Islet of Langerhans (tissue), 1 donor: ENCODE results near the gene AMPH.
"Not testable (repeated sequence)": the region's sequence is repeated elsewhere in the genome, so short reads cannot be mapped to it uniquely, and the experiment has no call there.

Experiments
- FAIRE-seq: peaks from one replicate; lab custom pipeline; 2011; peaks lifted over from hg19 to GRCh38; lab: Jason Lieb, UNC

Gene AMPH

GRCh38 chr7:38628630-38629385, 2.4 kb downstream of the AMPH start:
- no peak for FAIRE-seq

GRCh38 chr7:38625866-38626265, 5.3 kb downstream of the AMPH start:
- FAIRE-seq, result no peak

GRCh38 chr7:38615665-38616064, 15.5 kb downstream of the AMPH start:
- FAIRE-seq, result no peak

DNA sequence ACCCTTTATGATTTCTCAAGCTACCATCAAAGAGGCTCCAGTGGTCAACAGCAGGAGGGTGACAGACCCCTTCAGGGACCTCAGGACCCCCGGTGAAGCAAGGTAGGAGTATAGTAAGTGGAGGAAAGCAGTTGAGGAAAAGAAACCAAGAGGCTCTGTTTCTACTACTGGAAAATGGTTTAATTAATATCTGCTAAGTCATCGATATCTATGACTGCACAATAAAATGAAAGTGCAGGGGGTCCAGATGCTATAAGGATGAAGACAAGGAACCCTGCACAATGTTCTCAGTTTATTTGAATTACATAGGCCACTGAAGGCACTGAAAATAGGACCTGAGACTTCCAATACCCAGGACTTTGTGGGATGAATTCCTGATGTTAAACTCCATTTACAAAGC, 23.7 kb downstream of the AMPH start:
- no peak for FAIRE-seq

DNA sequence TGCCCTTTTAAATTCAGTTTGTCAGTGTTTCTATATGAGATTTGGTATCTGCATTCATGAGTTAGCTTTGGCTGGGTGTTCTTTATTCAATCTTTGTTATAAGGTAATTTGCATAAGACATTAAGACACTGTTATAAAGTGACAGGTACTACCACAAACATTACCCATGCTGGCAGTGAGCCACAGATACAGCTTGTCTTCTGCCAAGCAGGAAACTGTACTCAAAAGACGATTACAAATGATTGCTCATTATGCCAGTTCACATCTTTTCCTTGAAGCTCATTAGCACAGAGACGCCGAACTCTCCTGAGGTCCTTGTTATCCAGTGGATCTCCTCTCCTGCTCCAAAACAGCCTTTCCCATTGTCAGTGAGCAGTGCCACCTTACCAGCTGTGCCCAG, 30.4 kb downstream of the AMPH start:
- FAIRE-seq, result no peak

GRCh38 chr7:38594949-38595348, 36.2 kb downstream of the AMPH start:
- no peak for FAIRE-seq

DNA sequence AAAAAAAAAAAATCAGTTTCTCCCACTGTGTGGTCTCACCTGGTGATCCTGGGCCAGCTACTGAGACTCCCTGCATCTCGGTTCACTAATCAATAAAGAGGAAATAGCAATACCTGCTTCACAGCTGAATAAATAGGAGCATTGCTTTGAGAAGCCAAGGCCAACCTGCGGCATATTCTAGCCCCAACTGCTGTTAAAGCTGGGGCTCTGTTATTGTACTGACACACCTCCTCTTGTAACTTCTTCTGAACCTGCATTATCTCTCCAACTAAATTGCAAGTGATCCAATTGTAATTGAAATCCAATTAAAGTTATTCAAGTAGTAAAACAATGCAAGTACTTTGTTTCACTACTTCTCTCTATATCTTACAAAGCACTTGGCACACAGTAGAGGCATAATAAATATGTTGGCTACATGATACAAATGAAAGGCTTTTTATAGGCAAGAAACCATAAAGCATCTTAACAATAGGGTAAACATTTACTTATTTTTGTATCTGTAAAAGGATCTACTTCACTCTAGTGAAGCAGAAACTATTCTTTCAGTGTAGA, 38.4 kb downstream of the AMPH start:
- FAIRE-seq, result no peak

DNA sequence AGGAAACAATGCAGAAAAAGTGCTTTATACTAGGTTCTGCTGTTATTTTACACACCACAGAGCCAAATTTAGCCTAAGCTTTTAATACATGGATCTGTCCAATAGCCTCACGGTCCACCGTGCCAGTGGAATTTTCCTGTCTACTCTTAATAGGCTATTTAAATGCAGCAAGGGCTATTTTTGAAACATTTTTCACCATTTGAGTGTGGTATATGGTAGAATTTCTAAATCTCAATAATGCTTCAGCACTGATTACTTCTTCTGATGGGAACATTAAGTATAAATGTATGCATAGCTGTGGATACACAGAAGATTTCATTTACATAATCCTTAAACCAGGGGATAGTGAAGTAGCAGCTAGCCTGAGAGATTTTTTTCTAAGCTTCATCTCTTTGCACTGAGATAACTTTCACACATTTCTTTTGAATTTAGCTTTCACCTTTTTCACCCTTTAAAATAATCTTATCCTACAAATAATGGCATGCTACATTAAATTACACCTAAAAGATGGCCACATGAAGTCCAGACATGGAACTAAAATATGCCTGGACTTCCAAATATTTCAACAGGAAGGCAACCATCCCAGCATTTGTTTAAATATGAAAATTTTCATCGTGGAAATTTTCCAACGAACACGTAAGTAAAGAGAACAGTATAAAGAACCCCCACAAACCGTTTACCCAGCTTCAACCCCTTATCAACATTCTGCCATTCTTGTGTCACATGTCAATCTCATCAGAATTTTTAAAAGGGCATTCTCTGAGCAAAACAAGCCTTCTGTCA, 45.4 kb downstream of the AMPH start:
- no peak for FAIRE-seq

DNA sequence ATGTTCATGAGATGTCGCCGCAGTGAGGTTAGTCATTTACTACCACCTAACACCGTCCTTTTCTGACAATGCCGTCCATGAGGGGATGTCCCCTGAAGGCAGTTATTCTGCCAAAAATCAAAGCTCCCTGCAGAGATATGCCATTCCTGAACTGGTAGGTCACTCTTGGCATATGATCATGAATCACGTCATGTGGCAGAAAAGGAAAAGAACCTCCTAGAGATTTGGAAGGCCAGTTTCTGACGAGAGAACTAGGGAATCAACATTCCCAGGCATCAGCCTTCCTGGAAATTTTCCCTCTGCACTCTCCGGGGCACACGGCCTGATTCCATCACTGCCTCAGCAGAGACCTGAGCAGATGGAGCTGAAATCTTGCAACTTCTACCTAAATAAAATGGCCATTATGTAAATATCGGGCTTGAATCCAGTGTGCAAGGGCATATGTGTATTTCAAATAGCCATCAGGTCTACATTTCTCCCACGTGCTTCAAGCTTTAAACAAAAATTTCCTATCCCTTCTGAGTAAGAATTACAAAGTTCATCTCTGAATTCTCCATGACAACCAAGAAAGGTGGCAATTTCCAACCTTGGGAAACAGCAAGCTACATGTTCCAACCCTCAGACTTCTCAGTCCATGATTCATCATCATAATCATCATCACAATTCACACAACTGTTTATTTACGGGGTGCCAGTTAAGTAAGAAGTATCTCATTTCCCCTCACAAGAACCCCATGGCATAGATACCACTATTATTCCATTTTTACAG, 46.5 kb downstream of the AMPH start:
- FAIRE-seq, result no peak

DNA sequence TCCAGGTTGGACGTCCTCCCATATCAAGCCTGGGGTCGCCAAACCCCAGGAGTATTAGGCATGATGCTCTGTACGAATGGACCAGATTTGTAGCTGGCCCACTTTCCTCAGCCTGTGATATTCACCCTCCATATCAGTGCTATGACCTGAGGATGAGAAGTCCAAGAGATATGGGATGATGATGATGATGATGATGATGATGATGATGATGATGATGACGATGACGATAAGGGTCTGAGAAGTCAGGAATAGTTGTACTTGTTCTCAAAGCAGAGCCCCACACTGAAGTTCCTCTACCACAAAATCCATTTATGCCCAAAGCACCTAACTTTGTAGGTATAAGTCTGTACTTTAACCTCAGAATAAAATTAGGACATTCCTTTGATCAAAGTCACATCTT, 50.7 kb downstream of the AMPH start:
- FAIRE-seq, result no peak

DNA sequence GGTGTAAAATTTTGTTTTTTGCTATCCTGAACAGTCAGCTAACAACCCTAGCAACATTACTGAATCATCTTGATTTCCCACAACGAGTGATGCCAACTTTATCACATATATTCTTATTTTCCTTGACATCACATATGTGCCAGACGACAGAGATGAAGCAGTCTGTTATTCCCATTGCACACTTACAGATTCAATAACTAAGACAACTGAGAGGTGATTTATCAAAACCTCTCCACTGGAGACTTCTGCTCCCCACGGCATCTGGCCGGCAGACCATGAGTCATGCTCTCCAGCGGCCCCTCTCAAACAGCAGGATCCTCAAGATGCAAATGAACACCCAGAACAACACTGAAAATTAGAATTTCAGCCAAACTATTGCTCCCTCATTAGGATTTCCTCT, 57.1 kb downstream of the AMPH start:
- peak; percentile 64 for FAIRE-seq

GRCh38 chr7:38571620-38572019, 59.6 kb downstream of the AMPH start:
- FAIRE-seq, result not testable (repeated sequence)

DNA sequence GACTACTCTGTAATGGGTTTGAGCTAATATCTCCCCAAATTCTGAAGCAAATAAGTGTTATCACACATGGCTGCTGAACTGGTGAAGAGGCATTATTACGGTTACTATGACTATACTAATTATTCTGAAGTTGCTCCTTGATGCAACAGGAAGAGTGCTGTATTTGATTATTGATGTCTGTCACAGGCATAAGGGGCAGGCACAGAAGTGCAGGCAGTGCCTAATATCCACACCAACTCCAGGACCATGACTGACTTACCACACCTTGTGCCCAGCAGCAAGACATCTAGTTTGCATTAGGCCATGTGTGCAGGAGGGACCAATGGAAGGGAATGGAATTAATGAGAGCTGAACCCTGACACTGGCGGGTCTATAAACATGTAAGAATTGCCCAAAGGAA, 62.7 kb downstream of the AMPH start:
- no peak for FAIRE-seq

DNA sequence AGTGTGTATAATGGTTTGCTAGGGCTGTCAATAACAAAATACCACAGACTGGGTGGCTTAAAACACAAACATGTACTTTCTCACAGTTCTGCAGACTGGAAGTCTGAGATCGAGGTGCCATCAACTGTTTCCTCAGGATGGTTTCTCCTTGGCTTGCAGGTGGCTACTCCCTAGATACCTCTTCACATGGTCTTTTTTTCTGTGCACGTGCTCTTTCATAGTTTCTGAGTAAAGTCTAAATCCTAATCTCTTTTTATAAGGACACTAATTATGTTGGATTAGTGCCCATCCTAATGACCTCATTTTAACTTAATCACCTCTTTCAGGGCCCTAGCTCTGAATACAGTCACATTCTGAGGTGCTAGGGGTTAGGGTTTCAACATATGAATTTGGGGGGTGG, 65.9 kb downstream of the AMPH start:
- no peak for FAIRE-seq

DNA sequence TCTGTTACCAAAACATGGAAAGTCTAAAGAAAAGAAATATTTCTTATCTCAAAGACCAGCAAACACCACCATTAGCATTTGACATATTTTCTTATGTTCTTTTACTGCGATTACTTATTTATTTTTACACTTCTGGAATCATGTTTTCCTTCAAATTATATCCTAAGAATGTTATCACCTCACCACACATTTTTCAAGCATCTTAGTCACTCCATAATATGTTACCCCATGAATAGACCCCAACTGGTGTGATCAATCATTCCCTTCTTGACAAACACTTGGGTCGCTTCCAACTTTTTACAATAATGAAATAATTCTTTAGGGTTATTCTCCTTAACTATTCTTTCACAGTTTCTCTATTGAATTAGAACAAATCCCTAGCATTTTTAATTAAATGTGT, 67.4 kb downstream of the AMPH start:
- no peak for FAIRE-seq

DNA sequence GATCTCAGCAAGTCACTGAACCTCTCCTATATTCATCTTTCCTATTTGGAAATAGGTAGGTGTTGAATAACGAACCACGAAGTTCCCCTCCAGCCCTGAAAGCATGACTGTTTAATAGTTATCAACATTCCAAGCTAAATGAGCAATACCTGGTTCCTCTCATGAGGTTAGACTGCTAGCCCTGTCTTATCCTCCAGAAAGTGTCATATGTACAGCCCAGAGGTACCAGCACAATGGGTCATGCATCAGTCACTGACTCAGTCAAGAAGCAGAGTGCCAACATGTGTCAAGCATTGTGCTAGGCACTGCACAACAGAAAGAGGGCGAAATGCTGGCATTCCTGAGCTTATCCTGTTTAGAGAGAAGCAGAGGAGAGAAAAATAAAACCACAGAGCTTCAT, 70.0 kb downstream of the AMPH start:
- no peak for FAIRE-seq

DNA sequence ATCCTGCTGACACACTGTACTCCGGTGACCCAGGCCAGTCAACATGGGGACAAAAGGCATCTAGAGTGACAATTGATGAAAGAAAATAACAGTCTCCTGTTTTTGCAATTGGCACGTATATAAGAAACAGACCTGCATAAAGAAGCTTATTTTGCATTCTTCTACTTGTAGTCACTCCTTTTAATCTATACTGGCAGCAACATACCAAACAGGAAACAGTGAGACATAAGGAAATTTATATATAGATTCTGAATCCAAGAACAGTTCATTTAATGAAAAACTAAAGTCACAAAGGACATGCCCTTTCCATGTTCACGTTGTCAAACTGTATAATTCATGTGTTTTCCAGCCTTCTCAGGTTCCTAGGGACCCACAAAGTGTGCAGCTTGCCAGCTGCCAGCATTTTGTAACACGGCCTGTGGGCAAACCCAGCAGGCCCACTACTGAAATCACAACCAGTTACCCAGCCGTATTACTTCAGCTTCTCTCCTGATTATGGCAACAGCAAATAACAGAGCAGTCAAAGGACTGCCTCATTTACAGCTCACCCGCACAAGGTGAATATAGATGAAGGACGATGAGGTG, 72.3 kb downstream of the AMPH start:
- FAIRE-seq, result no peak

DNA sequence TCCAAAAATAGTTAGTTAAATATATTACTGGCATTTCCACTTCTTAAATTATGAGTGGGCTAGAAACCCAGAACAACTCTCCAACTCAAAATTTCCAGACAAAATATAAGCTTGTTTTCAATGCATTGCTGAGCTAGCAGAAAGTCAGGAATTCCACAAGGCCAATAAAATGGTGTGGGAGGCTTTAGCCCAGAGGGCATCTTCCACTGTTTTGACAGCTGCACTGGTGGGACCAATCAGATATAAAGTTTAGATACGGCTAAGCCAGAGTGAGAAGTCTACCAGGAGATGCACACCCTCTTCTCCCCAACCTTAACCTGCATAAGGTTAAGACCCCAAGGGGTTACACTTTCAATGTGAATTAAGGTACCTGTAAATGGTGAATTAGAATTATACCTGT, 76.6 kb downstream of the AMPH start:
- no peak for FAIRE-seq

DNA sequence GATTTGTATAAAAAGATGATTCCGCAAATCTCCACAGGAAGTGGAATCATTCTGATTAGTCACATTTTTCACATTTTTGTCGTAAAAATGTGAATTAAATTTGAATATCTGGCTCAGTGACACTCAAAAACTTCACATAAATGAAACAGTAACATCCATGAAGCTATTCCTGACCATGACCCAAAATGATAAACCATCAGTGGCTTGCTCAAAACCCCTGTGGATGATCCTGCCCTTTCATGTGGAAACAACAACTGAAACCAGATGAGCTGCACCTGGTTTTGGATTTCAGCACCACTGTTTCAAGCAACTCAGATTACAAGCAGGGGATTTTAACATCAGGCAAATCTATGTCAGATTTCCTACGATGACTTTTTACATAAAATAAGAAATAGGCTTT, 80.3 kb downstream of the AMPH start:
- FAIRE-seq, result no peak

DNA sequence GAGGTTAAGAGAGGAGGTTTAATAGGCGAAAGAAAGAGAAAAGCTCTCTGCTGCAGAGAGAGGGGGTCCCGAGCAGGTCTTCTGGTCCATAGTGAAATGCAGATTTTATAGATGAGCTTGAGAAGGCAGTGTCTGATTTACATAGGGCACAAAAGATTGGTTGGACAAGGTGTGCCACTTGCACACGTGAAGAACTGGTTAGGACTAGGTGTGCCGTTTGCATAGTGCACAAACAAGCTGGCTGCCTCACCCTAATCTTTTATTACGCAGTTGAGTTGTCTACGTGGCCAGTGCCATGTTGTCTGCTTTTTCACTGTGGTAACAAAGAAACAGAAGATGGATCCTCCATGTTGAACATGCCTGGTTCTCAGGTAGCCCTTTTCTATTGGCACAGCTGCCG, 82.6 kb downstream of the AMPH start:
- FAIRE-seq, result no peak

- FAIRE-seq, result no peak
These were observed 84.4 kb downstream of the AMPH start for GRCh38 chr7:38546763-38547162.

GRCh38 chr7:38545977-38546376, 85.2 kb downstream of the AMPH start:
- no peak for FAIRE-seq

DNA sequence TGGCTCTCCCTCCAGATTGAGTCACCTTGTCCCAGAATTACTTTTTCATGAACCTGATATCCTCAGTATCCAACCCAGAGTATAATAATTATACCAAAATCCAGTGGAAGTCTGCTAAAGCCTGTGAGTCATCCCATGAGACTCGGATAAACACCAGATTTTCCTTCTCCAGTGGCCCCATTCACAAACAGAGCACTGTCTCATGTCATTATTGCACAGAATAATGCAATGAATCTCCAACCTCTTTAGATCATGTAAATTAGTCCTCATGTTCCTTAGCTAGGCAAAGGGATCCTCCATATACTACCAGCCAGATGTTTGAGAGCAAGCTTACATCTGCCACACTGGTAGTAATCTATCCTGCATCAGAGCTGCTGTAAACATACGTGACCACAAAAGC, 89.0 kb downstream of the AMPH start:
- no peak for FAIRE-seq
